Activated CD8-positive, alpha-beta memory T cell treated with anti-CD3 and anti-CD28 coated beads for 48 hours (primary cell): ENCODE results near the gene NKD2.
"Not testable (repeated sequence)": the region's sequence is repeated elsewhere in the genome, so short reads cannot be mapped to it uniquely, and the experiment has no call there.

Source experiments
- DNase-seq, 3 experiments: peaks; one replicate each; pipeline ENCODE4 v3.0.0-alpha.2; 2020; ENCODE audit warnings: low read depth in 2 of 3, low spot score in 2 of 3

The NKD2 gene

DNA sequence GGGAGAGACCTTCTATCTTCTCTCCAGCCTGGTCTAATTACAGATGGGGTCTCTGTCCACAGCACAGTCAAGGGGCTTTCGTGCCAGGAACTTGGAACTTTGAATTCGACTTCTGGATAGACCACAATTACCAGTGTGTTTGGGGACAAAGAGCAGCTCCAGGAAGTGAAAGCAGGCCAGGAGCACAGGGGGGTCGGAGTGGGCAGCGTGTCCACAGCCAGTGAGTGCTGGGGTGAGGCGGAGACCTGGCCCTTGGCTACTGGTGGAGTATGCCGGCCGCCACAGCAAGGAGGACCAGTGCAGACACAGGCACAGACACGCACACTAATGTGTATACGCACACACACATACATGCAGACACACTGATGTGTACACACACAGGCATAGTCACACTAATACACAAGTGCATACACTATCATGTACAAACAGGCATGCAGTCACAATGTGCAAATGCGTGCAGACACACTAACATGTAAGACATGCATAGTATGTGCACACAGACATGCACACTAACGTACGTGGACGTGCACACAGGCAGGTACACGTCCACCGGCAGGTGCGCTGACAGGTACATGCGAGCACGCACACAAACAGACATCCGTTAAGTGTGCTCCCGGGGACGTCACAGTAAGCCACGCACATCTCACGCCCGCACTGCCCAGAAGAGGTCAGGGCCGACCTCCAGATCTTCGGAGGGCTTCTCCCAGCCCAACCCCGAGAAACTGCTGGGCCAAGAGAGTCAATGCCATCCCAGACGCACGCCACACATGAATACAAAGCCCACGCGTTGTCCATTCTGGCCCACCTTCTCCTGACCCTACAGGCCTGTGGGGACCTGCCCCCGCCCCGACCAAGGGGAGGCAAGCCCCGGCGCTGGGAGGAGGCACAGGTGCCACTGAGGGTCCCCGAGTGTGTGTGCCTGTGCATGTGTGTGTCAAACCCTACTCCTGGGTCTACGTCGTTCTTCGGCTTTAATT lies 46.5 kb downstream of the NKD2 start:
- DNase-seq: no peak

DNA sequence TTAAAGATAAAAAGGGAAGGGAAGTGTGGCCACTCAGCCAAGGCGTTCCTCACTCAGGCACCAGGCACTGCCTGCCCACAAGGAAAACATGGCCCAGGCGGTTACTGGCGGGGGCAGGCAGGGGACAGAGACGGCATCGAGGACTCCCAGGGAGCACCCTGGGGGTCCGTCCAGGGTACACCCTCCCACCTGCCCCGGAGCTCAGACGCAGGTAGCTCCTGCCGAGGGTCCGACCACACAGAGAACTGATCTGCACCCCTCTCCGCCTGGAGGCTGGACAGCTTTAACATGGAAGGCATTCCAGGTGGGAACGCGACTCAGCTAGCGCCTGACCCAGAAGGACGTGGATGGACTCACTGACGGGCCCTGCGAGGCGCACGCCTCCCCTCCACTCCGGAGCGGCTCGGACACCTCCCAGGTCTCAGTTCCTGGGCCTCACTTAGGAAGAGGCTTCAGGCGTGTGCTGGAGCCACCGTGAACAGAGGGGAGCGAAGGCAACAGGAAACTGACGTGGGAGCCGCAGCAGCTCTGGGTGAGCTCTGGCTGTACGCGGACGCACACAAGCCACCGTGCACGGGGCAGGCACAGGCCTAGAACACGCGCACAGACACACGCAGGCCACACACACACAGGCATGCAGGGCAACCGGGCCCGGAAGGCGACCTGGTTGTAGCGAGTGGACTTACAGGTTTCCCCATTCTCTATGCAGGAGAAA lies 47.5 kb downstream of the NKD2 start:
- DNase-seq: no peak

DNA sequence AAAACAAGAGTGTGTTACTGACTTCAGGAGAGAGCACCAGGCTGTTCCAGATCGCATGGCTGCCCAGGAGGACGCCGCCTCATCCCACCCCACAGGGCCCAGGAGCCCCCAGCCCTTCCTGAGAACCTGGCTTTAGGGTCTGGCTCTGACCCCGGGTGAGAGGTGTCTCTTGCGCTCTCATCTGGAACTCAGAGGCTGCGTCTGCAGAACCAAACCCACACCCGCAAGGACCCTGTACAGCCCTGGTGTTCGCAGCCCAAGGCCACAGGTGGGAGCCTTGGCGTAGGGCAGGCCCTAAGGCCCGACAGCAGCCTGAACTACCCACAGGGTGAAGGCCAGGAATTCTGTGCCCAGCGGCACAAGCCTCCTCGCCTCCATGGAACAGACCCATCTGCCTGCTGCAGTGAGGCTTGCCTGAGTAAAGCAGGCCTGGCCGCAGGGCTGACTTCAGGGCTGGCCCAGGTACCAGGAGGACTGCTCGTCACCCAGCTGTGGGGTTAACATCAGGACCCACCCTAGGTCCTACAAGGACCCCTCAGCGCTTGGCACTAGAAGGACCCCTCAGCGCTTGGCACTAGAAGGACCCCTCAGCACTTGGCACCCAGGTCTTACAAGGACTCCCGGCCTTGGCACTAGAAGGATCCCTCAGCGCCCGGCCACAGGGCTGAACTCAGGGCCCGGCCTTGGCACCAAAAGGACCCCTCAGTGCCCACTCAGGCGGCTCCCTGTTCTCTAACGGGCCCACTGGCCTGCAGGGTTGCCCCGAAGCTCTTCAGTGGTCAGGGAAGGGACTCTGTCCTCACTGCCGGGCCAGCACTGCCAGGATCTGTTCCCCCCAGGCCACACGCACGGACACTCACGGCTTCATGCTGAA lies 48.2 kb downstream of the NKD2 start:
- DNase-seq: no peak

DNA sequence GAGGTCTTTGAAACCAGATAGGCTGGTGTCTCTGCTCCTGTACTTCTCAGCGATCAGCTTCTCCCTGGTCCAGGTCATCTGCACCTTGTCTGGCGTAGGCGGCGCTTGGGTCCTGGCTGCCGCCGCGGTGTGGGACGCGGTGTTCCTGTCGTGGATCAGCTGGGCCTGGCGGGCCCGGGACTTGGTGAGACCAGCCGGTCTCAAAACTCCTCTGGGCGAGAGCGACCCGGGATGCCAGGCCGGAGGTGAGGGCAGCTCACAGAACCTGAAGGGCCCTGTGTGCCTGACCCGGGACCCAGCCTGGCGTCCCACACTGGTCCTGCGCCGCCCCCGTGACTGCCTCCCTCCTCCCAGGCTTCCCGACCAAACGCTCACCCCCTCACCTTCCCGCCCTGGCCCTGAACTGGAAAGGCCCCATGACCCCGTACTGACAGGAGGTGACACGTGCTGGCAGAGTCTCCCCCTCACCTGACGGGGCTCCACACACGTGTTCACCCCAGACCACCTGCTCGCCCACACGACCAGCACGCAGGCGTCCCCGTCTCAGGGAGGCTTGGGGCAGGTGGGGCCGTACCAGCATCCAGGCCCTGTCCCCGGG lies 49.0 kb downstream of the NKD2 start:
- no peak for DNase-seq

DNA sequence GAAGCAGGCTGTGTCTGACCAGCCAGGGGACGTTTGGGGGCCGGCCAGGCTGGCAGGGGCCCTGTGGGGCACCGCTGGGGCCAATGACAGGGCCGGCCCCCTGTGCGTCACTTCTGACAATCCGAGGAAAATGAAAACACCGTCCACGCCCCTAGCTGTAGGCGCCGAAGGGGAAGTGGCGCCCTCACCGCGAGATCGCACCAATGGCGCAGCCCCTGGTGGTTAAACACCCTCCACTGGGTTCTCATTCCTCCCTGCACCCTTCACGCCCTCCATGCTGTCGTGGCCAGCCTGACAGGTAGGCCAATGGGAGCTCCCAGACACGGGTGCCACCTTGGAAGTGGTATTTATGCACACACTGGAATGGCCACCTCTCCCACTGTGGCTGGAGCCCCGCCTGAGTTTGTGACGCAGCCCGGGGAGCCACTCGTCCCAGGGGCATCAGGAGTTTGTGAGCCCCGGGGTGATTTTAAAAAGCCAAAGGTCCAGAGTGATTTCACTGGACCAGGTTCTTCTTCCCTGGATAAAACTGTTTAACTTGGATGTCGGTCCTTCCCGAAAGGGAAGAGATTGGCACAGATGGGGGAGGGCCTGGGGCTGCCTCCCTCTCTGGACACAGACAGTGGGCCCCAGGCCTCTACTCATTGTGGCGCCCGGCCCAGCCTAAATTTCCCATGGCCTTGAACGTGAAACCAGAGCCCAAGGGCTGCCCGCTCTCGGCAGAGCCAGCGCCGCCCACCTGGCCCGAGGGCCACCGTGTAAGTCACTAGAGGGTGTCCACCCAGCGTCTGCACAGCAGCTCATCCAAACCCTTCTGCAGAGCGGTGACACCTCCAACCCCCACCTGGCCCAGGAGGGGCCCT lies 49.7 kb downstream of the NKD2 start:
- DNase-seq: no peak

DNA sequence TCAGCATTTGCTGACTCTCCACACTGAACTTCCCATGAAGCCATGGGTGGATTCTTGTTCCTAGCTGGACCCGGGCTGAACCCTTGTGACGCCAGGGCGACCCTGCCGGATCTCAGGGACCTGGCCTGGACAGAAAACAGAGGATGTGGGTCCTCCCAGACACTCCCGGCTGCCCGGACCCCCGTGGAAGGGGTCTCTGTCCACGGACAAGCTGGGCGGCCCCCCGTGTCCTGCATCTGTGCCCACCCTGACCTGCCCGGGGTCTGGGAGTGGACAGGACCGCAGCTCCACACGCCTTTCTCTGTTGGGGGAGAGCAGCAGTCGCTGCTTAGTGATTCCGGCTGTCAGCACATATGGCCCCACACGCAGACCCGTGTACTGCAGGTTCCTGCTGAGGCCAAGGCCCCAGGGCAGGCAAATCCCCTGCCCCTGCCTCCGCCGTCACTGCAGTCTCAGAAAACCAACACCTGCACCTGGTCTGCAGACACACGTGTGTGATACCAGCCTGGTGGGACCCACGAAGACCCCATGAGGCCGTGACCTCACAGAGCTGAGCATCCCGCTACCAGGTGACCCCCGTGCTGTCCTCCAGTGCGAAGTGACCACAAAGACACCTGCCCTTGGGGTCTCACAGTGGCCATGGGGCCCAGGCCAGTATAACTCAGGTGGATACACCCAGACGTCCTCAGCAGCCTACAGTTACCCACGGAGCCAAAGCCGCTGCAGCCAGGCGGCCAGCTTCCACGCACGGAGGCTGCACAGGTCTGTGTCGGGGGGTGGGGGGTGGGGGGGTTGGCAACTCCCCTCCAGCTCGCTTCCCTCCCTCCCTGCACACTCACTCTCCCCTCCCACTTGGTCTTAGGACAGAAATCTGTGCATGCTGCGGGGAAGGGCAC lies 50.6 kb downstream of the NKD2 start:
- no peak for DNase-seq

DNA sequence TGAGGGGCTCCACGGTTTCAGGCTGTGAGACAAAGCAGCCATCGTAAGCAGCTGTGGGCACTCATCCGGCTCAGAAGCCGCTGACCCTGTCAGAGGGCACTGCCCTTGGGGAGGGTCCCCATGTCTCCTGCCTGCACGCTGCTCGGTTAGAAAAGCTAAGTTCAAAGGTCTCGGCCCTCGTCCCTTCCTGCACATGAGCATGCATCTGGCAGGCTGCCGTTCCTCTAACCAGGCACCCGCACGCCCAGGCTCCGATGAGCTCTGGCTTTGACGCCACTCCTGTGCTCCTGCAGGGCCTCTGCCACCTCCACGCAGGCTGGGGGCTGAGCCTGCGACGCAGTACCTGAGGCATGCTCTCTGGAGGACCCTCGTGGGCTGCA lies 51.3 kb downstream of the NKD2 start:
- no peak for DNase-seq

DNA sequence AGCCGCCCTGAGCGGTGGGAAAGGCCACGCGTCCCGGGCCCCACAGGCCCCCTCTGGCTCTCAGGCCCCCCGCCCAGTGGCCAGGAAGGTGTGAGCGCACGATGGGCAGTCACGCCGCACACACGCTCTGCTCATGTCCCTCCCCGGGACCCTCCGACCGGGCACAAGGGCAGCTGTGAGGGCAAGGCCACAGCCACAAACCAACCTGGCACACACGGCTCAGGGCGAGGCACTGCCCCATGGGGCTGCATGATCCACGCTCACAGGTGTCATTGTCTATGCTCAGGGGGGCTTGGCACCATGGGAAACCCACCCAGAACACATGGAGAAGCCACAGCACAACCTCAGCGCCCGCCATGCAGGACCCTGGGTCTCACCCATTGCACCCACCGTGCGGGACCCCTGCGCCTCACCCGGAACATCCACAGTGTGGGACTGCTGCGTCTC lies 52.0 kb downstream of the NKD2 start:
- no peak for DNase-seq

DNA sequence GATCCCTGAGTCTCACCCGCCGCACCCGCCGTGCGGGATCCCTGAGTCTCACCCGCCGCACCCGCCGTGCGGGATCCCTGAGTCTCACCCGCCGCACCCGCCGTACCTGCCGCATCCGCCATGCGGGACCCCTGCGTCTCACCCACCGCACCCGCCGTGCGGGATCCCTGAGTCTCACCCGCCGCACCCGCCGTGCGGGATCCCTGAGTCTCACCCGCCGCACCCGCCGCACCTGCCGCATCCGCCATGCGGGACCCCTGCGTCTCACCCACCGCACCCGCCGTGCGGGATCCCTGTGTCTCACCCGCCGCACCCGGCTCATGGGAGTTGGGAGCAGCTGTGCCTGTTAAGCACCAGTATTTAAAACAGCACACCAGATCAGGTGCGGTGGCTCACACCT lies 52.7 kb downstream of the NKD2 start:
- DNase-seq: not testable (repeated sequence)

DNA sequence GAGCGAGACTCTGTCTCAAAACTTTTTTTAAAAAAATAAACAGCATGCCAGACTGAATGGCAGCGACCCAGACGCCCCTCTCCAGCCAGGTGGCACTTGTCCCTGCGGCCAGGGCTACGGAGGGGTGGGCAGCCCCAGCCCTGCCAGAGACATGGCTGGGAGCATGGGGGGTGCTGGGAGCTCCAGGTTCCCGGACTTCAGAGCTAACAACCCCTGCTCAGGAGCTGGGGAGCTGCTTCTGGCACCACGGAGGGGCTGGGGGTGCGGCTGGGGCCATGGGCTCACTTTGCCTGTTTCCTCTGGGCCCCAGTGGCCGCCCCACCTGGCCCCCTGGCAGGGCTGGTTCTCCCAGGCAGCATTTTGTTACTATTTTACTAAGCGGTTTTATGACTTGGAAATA lies 53.3 kb downstream of the NKD2 start:
- DNase-seq: no peak

DNA sequence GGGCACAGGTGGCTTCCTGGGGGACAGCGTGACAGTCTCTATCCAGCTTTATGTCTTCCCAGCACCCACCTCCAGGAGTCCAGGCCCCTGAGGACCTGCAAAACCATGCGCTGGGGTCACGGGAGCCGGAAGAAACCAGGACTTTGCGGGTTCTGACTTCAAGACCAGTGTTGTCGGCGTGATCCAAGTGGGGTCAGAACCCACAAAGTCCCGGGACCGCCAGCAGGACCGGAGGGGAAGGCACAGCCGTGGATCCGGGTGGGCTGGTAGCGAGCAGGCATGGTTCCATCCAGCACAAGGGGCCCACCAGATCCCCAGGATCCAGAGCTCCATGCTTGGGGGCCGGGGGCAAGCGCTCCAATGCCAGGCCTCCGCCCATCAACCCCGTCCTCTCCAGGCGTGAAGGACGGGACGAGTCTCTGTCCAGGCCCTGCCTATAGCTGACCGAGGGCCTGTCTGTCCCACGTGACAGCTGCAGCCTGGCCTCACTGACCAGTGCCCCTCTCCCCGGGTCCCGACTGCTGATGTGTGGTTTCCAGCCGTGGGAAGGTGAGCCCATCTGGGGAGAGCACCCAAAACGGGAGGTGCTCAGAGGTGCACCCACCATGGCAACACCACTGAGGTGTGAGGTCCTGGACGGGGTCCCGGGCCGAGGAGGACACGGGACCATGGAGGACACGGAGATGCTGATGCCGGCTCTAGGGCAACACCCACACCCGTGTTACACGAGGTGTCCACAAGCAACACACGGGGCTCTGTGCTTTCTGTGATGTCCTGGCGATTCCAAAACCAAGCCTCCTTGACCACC lies 54.4 kb downstream of the NKD2 start:
- DNase-seq: no peak

DNA sequence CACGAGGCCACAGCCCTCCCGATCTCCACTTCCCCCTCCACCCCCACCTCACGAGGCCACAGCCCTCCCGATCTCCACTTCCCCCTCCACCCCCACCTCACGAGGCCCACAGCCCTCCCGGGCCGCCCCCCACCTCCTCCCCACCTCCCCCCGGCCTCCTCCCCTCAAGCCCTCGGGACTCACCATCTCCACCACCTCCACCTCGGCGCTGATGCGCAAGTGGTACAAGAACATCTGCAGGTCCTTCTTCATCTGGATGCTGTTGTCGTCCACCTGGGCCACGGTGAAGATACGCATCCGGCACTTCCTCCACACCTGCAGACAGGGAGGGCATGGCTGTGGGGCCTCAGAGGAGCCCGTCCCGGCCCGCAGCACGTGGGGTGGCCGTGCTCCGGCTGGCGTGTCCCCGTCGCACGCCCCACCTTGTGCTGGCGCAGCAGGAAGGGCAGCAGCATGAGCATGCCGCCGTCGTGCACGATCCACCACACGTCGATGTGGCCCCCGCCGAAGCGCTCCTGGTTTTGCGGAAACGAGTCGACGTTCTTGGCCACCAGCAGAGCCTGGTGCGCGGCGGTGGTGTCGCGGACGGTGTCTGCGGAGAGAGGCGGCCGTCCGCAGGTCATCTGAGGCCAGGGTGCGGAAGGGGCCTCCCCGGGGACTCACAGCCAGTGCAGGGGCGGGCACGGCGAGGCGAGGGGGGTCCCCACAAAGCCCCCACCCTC lies 55.2 kb downstream of the NKD2 start:
- DNase-seq: no peak

DNA sequence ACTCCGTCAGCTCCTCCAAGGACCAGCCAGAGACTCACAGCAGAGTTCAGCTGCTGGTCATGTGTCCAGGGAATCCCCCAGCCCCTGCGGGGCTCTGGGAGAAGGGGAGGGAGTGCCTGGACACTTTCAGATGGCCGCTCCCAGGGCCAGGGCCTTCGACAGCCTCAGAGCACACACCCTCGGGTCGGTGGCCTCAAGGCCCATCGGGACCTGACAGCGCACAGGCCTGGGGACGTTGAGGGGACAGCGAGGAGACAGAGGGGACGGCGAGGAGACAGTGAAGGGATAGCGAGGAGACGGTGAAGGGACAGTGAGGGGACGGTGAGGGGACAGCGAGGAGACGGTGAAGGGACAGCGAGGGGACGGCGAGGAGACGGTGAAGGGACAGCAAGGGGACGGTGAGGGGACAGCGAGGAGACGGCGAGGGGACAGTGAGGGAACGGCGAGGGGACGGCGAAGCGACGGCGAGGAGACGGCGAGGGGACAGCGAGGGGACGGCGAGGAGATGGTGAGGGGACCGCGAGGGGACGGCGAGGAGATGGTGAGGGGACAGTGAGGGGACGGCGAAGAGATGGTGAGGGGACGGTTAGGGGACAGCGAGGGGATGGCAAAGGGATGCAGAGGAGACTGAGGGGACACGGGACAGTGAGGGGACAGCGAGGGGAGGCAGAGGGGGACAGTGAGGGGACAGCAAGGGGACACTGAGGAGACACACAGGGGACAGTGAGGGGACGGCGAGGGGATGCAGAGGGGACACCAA lies 56.0 kb downstream of the NKD2 start:
- no peak for DNase-seq

DNA sequence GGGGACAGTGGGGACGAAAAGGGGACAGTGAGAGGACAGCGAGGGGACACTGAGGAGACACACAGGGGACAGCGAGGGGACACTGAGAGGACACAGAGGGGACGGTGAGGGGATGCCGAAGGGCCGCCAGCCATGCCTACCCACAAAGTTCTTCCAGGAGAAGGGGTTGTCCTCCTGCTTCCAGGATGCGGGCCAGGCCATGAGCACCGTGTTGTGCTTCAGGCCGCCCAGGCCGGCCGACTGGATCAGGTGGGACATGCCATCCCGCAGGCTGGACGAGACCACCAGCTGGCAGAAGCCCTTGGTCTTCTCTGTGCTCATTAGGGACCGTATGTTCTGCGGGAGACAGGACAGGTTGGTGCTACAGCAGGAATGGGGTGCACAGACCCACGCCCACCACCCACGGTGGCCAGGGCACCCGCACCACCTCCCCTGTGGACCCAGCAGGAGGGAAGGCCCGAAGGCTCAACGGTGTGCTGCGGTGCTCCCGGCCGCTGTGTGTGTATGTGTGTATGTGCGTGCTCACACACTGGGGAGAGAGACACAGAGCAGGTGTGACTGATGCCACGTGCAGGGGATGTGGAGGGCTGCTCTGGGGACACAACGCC lies 56.6 kb downstream of the NKD2 start:
- no peak for DNase-seq

DNA sequence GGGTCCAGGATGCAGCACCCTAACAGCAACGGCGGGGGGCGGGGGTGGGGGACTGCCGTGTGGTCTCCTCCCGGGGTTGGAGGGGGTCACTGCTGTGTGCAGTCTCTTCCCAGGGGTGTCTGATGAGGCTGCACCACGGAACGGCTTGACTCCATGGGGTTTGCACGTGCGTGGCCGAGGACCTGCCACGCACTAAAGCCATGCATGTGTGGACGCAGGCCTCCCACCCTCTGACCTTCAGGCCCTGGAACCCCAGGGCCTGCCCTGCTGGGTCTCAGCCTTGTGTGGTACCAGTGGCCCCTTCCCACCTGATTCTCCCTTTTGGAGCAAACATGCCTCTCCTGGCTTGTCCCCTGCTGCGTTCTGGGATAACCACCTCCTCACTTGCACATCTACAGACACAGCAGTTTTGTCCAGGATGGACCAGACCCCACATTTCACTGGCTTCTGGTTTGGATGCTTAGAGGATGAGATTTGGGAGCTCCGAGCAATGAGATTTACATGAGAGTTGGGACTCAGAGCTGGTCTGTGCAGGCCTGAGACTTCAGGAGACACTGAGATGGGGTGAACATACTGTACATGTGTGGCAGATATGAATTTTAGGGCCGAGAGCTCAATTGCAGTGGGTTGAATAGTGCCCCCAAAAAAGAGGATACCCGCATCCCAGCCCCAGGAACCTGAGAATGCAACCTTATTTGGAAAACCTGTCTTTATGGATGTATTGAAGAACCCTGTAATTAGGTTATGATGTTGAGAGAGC lies 57.5 kb downstream of the NKD2 start:
- DNase-seq: no peak

DNA sequence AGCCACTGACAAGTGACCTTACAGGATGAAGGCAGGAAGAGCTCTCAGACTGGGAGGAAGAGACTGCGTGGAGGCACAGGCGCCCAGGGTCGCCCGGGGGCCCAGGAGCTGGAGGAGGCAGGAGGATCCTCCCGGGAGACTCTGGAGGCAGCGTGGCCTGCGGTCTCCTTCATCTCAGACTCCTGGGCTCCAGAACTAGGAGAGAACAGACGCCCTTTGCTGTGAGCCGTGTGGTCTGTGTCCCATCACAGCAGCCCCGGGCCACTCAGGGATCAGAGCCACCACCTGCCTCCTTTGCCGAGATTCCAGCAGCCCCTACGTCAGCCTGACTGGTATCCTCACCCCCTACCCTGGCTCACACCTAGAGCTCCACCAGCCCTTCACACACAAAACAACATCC lies 58.1 kb downstream of the NKD2 start:
- no peak for DNase-seq
